Right lobe of liver (tissue), 6 donors: Measurements from ENCODE around the gene ZBTB17. TPM values are rescaled to one million over a fixed set of nuclear protein-coding genes. Genes with fewer than 3 reads are reported as not detected.
"Not testable (repeated sequence)": the region's sequence is repeated elsewhere in the genome, so short reads cannot be mapped to it uniquely, and the experiment has no call there.

Experiments
- ATAC-seq, 4 donors: fragments of 200-7000 bp; cut with Tn5 transposase; one replicate each; pipeline ENCODE4 v1.9.1; 2020; ENCODE audit warnings: mild to moderate bottlenecking in 4 of 4, moderate library complexity in 4 of 4
- DNase-seq, 3 donors: peaks; one replicate each; pipeline ENCODE4 v3.0.0-alpha.2; 2020
- H3K27ac ChIP-seq, 3 donors: fragments of 200-600 bp; one replicate each; pipeline ENCODE4 v1.8.0; 2022
- H3K27me3 ChIP-seq, 2 donors: fragments of 200-600 bp; one replicate each; pipeline ENCODE4 v1.8.0; 2022
- H3K36me3 ChIP-seq, 4 donors: fragments of 200-600 bp; sonication (generic) in 1 of 4; one replicate each; pipeline versions ENCODE4 v1.5.1 to v1.8.0; 2017 to 2022; ENCODE audit warnings: control low read depth in 1 of 4
- H3K4me1 ChIP-seq, 4 donors: fragments of 200-600 bp; sonication (generic) in 1 of 4; one replicate each; pipeline versions ENCODE4 v1.5.1 to v1.8.0; 2017 to 2022; ENCODE audit warnings: control low read depth in 1 of 4
- H3K4me3 ChIP-seq, 3 donors: fragments of 200-600 bp; one replicate each; pipeline ENCODE4 v1.8.0; 2022
- H3K9me3 ChIP-seq, 4 donors: fragments of 200-600 bp; sonication (generic) in 1 of 4; one replicate each; pipeline versions ENCODE4 v1.5.1 to v1.8.0; 2017 to 2022; ENCODE audit warnings: control low read depth in 1 of 4
- CTCF ChIP-seq, 4 donors: fragments of 200-600 bp in 3 of 4; fragments of 450-650 bp in 1 of 4; IDR thresholded peaks; one replicate each; pipeline versions ENCODE4 v1.5.1 to v1.8.0; 2016 to 2022; ENCODE audit warnings: antibody characterized with exemption in 4 of 4, mild to moderate bottlenecking in 2 of 4
- POLR2A ChIP-seq: fragments of 450-650 bp; IDR thresholded peaks from one replicate; pipeline ENCODE4 v1.6.1; 2017; ENCODE audit warnings: antibody characterized with exemption, mild to moderate bottlenecking
- WGBS: methylation state at CpG from one replicate; pipeline ENCODE4 v1.1.6; 2018; ENCODE audit warnings: low coverage, low lambda C conversion rate; ENCODE audit not compliant: insufficient coverage; ENCODE audit errors: missing lambda C conversion rate; 5-methylcytosine and 5-hydroxymethylcytosine counted together
- intact Hi-C, 2 donors: fragments of 100-400 bp; cut with DNase I; formaldehyde crosslinking; loops; one replicate each; pipeline versions ENCODE4 v1.11.2 to v1.14.1; 2022
- long read RNA-seq: library from polyadenylated mRNA; unstranded; transcript quantifications from one replicate; pipeline ENCODE4 v2.0.0, GENCODE V29; 2019
- total RNA-seq, 6 experiments: library from RNA; depleted of rRNA in 2 of 6; stranded (reverse); fragments of >200 nt in 2 of 6; fragmentation: NEBNext Ultra II Directional in 3 of 6; extraction: Animal tissue kit (Norgen Biotek cat#: 25700) in 3 of 6; gene quantifications; one replicate each; pipeline versions ENCODE4 v1.1.0 to v1.2.4, GENCODE V29; 2016 to 2023
- donor health status: DM: no; HTN: yes; CAD: no.
- donor health status: DM: no; HTN: no; CAD: no.
- donor health status: DM: no; HTN: no; CAD: no.
- donor health status: DM: no; HTN: yes; CAD: no.
- donor health status: DM: no; HTN: yes; CAD: no.

Gene ZBTB17
- total RNA-seq: 10 to 100 TPM in 4 of 6 experiments, 1 to 10 TPM in 2; 9.2 to 13.3 (median 11.0) TPM
- long read RNA-seq, partial matches to known transcripts: 0 of 2 reads
- long read RNA-seq, other reads (novel, unspliced or antisense): 1 of 2 reads

GRCh38 chr1:15975805-15976680 lies at the start of gene ZBTB17:
Gene ZBTB17 (minus strand): TSS chr1:15976101. CDS start chr1:15948495, 27,606 bp downstream.
- no peak for TF ChIP-seq CTCF (IDR thresholded peaks at IDR 0.05)
- TF ChIP-seq POLR2A: peak; percentile 64
- H3K36me3 ChIP-seq: peaks cover 0 to 12% (median 0%) of the 10 kb centered on the region in 4 donors
- WGBS: 10% methylated on average over 29 of the region's 47 CpGs
- intact Hi-C loops: no loop called here
- peak within 1 kb of the TSS; percentile 79 to 90 (median 82) for H3K4me3 ChIP-seq
- H3K27ac ChIP-seq: peak within 1 kb of the TSS; percentile 18 to 83 (median 56)
- no peaks in the 10 kb centered on the region for H3K9me3 ChIP-seq
- peak; percentile 97 to 99 (median 98) for ATAC-seq
- peaks cover 0 to 10% (median 0%) of the 10 kb centered on the region in 4 donors for H3K4me1 ChIP-seq
- no peaks in the 10 kb centered on the region for H3K27me3 ChIP-seq
- peak; percentile 94 to 96 (median 95) for DNase-seq

GRCh38 chr1:16023050-16023653 lies 47.3 kb upstream of the ZBTB17 start:
- Histone ChIP-seq H3K27me3 (no peaks in the 10 kb centered on the region), H3K4me3 (no peak overlapping the region), H3K4me1 (peaks cover 0 to 12% (median 5%) of the 10 kb centered on the region in 4 donors), H3K36me3 (no peaks in the 10 kb centered on the region), H3K27ac (no peak overlapping the region), H3K9me3 (no peaks in the 10 kb centered on the region)
- 0% methylated on average over 1 of the region's 7 CpGs for whole genome bisulfite sequencing
- intact Hi-C loops: no loop called here
- ATAC-seq: peak; percentile 82 to 93 (median 90)
- peak; percentile 62 to 83 (median 79) for DNase-seq
- TF ChIP-seq POLR2A (no peak), CTCF (IDR thresholded peaks at IDR 0.05) (no peak)

GRCh38 chr1:16022393-16022792 lies 46.5 kb upstream of the ZBTB17 start:
- H3K4me3 ChIP-seq: no peak overlapping the region
- no peak for TF ChIP-seq POLR2A
- TF ChIP-seq CTCF (IDR thresholded peaks at IDR 0.05): no peak
- ATAC-seq (no peak), DNase-seq (no peak)
- no peak overlapping the region for H3K27ac ChIP-seq
- H3K27me3 ChIP-seq: no peaks in the 10 kb centered on the region
- H3K36me3 ChIP-seq: no peaks in the 10 kb centered on the region
- WGBS: no CpG with 5 or more reads among the region's 11 CpGs
- intact Hi-C loops: no loop called here
- peaks cover 0 to 12% (median 5%) of the 10 kb centered on the region in 4 donors for H3K4me1 ChIP-seq
- no peaks in the 10 kb centered on the region for H3K9me3 ChIP-seq

GRCh38 chr1:16021681-16022080 lies 45.8 kb upstream of the ZBTB17 start, which contains the start of gene CLCNKA:
Gene CLCNKA (plus strand): TSS chr1:16022036. CDS start chr1:16022620, 584 bp downstream.
- Histone ChIP-seq H3K9me3 (no peaks in the 10 kb centered on the region), H3K4me1 (peaks cover 0 to 12% (median 4%) of the 10 kb centered on the region in 4 donors), H3K27ac (no peak within 1 kb of the TSS), H3K36me3 (no peaks in the 10 kb centered on the region), H3K27me3 (no peaks in the 10 kb centered on the region), H3K4me3 (no peak within 1 kb of the TSS)
- TF ChIP-seq CTCF (IDR thresholded peaks at IDR 0.05): no peak
- no peak for TF ChIP-seq POLR2A
- 89% methylated on average over 4 of the region's 6 CpGs for WGBS
- DNase-seq (no peak), ATAC-seq (no peak)
- intact Hi-C loops: no loop called here

- H3K36me3 ChIP-seq, DNase-seq, intact Hi-C loops, H3K27me3 ChIP-seq, H3K9me3 ChIP-seq, ATAC-seq, H3K27ac ChIP-seq, H3K4me3 ChIP-seq: not testable (repeated sequence)
- peaks cover 0 to 12% (median 4%) of the 10 kb centered on the region in 4 donors for H3K4me1 ChIP-seq
- WGBS: no CpG with 5 or more reads among the region's 9 CpGs
These were observed 45.0 kb upstream of the ZBTB17 start for GRCh38 chr1:16020878-16021277.
